Stomach (tissue), 4 donors: ENCODE measurements around the gene DCLK1.

Source experiments
- EP300 ChIP-seq: sonication (generic); formaldehyde crosslinking; IDR thresholded peaks from one replicate; pipeline ENCODE4 v1.6.1; 2017; ENCODE audit warnings: antibody characterized with exemption
- POLR2AphosphoS5 ChIP-seq, 3 donors: sonication (generic); formaldehyde crosslinking; IDR thresholded peaks; one replicate each; pipeline ENCODE4 v1.6.1; 2016; ENCODE audit warnings: antibody characterized with exemption in 3 of 3
- TF ChIP-seq, protein P1 (sequence below), 7 experiments: fragments of 450-650 bp in 4 of 7; fragments of 200-600 bp in 3 of 7; sonication (generic) in 3 of 7; IDR thresholded peaks; one replicate each; pipeline ENCODE4 v1.5.1; 2016 to 2019; ENCODE audit warnings: antibody characterized with exemption in 7 of 7, control low read depth in 2 of 7, mild to moderate bottlenecking in 1 of 7

DNA sequence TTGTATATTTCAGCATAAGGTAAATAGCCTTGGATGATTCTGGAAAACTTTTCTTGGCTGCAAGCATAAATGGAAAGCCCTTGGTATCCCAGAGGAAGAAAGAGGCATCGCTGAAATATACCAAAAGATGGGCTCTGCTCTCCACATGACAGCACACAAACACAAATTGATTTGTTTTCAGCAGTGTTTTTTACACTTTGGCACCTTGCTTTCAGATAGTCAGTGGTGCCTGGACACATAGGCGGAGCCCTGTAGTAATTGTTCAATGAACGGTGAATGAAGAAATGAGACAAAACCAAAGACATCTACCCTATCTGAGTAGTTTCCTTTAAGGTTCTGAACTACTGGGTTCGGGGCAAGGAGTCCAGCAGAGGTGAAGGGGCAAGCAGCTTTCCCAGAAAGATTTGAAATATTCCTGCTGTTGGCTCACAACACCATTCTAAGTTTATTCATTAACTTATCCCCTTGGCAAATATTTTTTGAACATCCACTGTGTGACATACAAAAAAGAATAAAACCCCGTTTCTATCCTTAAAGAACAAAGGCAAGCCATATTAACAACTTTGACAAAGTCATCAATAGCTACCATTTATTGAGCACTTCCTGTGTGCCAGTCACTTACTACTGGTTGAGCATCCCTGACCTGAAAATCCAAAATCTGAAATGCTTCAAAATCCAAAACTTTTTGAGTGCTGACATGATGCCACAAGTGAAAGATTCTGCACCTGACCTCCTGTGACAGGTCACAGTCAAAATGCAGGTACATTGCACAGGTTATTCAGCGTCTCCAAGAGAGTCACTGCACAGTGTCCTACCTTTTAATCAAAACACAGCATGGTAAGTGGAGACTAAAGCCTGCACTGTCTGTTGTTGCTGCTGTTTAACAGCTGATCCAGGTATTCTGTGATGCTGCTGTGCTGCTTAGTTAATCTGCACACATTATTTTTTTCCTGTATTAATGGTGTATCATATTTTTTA, 238.1 kb downstream of the DCLK1 start:
- TF ChIP-seq, protein P1, sequence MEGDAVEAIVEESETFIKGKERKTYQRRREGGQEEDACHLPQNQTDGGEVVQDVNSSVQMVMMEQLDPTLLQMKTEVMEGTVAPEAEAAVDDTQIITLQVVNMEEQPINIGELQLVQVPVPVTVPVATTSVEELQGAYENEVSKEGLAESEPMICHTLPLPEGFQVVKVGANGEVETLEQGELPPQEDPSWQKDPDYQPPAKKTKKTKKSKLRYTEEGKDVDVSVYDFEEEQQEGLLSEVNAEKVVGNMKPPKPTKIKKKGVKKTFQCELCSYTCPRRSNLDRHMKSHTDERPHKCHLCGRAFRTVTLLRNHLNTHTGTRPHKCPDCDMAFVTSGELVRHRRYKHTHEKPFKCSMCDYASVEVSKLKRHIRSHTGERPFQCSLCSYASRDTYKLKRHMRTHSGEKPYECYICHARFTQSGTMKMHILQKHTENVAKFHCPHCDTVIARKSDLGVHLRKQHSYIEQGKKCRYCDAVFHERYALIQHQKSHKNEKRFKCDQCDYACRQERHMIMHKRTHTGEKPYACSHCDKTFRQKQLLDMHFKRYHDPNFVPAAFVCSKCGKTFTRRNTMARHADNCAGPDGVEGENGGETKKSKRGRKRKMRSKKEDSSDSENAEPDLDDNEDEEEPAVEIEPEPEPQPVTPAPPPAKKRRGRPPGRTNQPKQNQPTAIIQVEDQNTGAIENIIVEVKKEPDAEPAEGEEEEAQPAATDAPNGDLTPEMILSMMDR (IDR thresholded peaks at IDR 0.05), result no peak
- TF ChIP-seq POLR2AphosphoS5 (IDR thresholded peaks at IDR 0.05), result no peak
- no peak for TF ChIP-seq EP300
